Upper lobe of right lung (tissue), 1 donor: Measurements from ENCODE around the gene KPRP. TPM values are rescaled to one million over a fixed set of nuclear protein-coding genes. Genes with fewer than 3 reads are reported as not detected.

ENCODE experiments used
- ATAC-seq: fragments of 200-7000 bp; cut with Tn5 transposase; one replicate; pipeline ENCODE4 v1.9.1; 2020; ENCODE audit warnings: mild to moderate bottlenecking, moderate library complexity
- DNase-seq: peaks from one replicate; pipeline ENCODE4 v3.0.0-alpha.2; 2020
- H3K27ac ChIP-seq: fragments of 200-600 bp; one replicate; pipeline ENCODE4 v1.8.0; 2022
- H3K27me3 ChIP-seq: fragments of 200-600 bp; one replicate; pipeline ENCODE4 v1.8.0; 2022; ENCODE audit warnings: mild to moderate bottlenecking
- H3K36me3 ChIP-seq: fragments of 200-600 bp; one replicate; pipeline ENCODE4 v1.8.0; 2022
- H3K4me1 ChIP-seq: fragments of 200-600 bp; one replicate; pipeline ENCODE4 v1.8.0; 2022
- H3K4me3 ChIP-seq: fragments of 200-600 bp; one replicate; pipeline ENCODE4 v1.8.0; 2022; ENCODE audit warnings: mild to moderate bottlenecking
- H3K9me3 ChIP-seq: fragments of 200-600 bp; one replicate; pipeline ENCODE4 v1.8.0; 2022
- intact Hi-C: fragments of 100-400 bp; cut with DNase I; formaldehyde crosslinking; loops from one replicate; pipeline ENCODE4 v1.11.0; 2022
- total RNA-seq: library from RNA; stranded (reverse); fragmentation: NEBNext Ultra II Directional; extraction: Animal tissue kit (Norgen Biotek cat#: 25700); gene quantifications from one replicate; pipeline ENCODE4 v1.2.1, GENCODE V29; 2021
- TF ChIP-seq, protein P1 (sequence below): fragments of 200-600 bp; IDR thresholded peaks from one replicate; pipeline ENCODE4 v1.8.0; 2022; ENCODE audit warnings: antibody characterized with exemption
- donor health status: DM: no; HTN: yes; CAD: no; lungs with severe emphysema.

Gene KPRP
- total RNA-seq, 1 donor from 2014 or later, result not detected

DNA sequence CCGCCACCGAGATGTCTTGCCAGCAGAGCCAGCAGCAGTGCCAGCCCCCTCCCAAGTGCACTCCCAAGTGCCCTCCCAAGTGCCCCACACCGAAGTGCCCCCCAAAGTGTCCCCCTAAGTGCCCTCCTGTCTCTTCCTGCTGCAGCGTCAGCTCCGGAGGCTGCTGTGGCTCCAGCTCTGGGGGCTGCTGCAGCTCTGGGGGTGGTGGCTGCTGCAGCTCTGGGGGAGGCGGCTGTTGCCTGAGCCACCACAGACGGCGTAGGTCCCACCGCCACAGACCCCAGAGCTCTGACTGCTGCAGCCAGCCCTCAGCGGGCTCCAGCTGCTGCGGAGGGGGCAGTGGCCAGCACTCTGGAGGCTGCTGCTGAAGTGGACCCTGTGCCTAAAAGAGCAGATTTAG lies 18.5 kb downstream of the KPRP start:
- intact Hi-C loops, result no loop called here
- Histone ChIP-seq H3K4me1 (no peaks in the 10 kb centered on the region), H3K4me3 (no peak overlapping the region), H3K36me3 (no peaks in the 10 kb centered on the region), H3K27me3 (no peaks in the 10 kb centered on the region), H3K9me3 (no peaks in the 10 kb centered on the region), H3K27ac (no peak overlapping the region)
- ATAC-seq (no peak), DNase-seq (no peak)
- TF ChIP-seq, protein P1, sequence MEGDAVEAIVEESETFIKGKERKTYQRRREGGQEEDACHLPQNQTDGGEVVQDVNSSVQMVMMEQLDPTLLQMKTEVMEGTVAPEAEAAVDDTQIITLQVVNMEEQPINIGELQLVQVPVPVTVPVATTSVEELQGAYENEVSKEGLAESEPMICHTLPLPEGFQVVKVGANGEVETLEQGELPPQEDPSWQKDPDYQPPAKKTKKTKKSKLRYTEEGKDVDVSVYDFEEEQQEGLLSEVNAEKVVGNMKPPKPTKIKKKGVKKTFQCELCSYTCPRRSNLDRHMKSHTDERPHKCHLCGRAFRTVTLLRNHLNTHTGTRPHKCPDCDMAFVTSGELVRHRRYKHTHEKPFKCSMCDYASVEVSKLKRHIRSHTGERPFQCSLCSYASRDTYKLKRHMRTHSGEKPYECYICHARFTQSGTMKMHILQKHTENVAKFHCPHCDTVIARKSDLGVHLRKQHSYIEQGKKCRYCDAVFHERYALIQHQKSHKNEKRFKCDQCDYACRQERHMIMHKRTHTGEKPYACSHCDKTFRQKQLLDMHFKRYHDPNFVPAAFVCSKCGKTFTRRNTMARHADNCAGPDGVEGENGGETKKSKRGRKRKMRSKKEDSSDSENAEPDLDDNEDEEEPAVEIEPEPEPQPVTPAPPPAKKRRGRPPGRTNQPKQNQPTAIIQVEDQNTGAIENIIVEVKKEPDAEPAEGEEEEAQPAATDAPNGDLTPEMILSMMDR, result no peak

- TF ChIP-seq, protein P1, result no peak
Observed at GRCh38 chr1:152777510-152778137, 19.8 kb downstream of the KPRP start.

DNA sequence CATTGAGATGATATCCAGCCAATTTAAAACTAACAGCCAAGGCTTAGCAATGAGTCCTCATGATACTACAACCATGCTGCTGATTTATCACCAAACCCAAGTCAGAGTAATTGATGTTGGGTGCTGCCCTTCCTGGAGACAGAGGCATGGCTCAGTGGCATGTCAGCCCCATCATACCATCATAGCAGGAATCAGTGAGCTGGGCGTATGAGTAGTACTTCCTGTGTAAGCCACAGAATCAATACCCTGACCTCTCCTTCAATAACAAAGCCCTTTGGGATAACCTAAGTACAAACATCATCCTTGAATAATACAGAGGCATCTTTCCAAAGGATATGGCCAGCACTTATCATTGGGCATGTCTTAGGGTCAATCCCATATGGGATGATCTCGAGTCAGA lies 25.3 kb downstream of the KPRP start:
- DNase-seq (no peak), ATAC-seq (no peak)
- intact Hi-C loops, result no loop called here
- Histone ChIP-seq H3K4me3 (no peak overlapping the region), H3K27me3 (peaks cover 4% of the 10 kb centered on the region), H3K4me1 (no peaks in the 10 kb centered on the region), H3K36me3 (no peaks in the 10 kb centered on the region), H3K27ac (no peak overlapping the region), H3K9me3 (no peaks in the 10 kb centered on the region)
- TF ChIP-seq, protein P1, result no peak

More at GRCh38 chr1:152777510-152778137, 19.8 kb downstream of the KPRP start:
- H3K9me3 ChIP-seq, result no peaks in the 10 kb centered on the region
- no peaks in the 10 kb centered on the region for H3K36me3 ChIP-seq
- DNase-seq (no peak), ATAC-seq (no peak)
- no peaks in the 10 kb centered on the region for H3K4me1 ChIP-seq
- H3K4me3 ChIP-seq, result no peak overlapping the region
- no peak overlapping the region for H3K27ac ChIP-seq
- intact Hi-C loops, result no loop called here
- no peaks in the 10 kb centered on the region for H3K27me3 ChIP-seq

- no peak for ATAC-seq
- DNase-seq, result no peak
- H3K27ac ChIP-seq, result no peak within 1 kb of the TSS
Observed at GRCh38 chr1:152786077-152786476, 28.3 kb downstream of the KPRP start, which contains the start of gene LCE1E. LCE1E (plus strand) TSS chr1:152786257; CDS start chr1:152787300, 1,043 bp downstream.

GRCh38 chr1:152795686-152796085 lies 37.9 kb downstream of the KPRP start:
- intact Hi-C loops, result no loop called here
- Histone ChIP-seq H3K4me1 (no peaks in the 10 kb centered on the region), H3K4me3 (no peak overlapping the region), H3K9me3 (no peaks in the 10 kb centered on the region), H3K27me3 (no peaks in the 10 kb centered on the region), H3K36me3 (no peaks in the 10 kb centered on the region), H3K27ac (no peak overlapping the region)
- TF ChIP-seq, protein P1, result no peak
- DNase-seq (no peak), ATAC-seq (no peak)

More at GRCh38 chr1:152786077-152786476, 28.3 kb downstream of the KPRP start, which contains the start of gene LCE1E:
- Histone ChIP-seq H3K36me3 (no peaks in the 10 kb centered on the region), H3K9me3 (no peaks in the 10 kb centered on the region), H3K4me1 (no peaks in the 10 kb centered on the region), H3K27me3 (peaks cover 4% of the 10 kb centered on the region), H3K4me3 (no peak within 1 kb of the TSS)
- intact Hi-C loops, result no loop called here
- TF ChIP-seq, protein P1, result no peak
